ENCODE measurements around the gene PANX2. TPM values are rescaled to one million over a fixed set of nuclear protein-coding genes. Genes with fewer than 3 reads are reported as not detected.
"Not testable (repeated sequence)": the region's sequence is repeated elsewhere in the genome, so short reads cannot be mapped to it uniquely, and the experiment has no call there.

Gene PANX2
- polyA plus RNA-seq, 1 experiment, result 1.4 TPM

GRCh38 chr22:50143096-50143495 is 27.4 kb upstream of the PANX2 start:
- ChIA-PET CTCF (interaction anchor here (1.0 to 1.3 kb wide), 2 partner anchors 12 to 101 kb away, joined by 3 read pairs; no protein-coding TSS in a partner anchor), POLR2A (no interaction called here)
- no peak for TF ChIP-seq CTCF (IDR thresholded peaks at IDR 0.05; ENCODE audit: insufficient read depth, low read depth, low read length)
- H3K4me3 ChIP-seq (ENCODE audit: low read depth, low read length), result no peak overlapping the region
- no peak for DNase-seq (ENCODE audit: low read depth)
- H3K27me3 ChIP-seq (ENCODE audit: control insufficient read depth, insufficient read depth, low read length), result no peaks in the 10 kb centered on the region
- peaks cover 2% of the 10 kb centered on the region for H3K36me3 ChIP-seq (ENCODE audit: control insufficient read depth, insufficient read depth, low read length)

- no peaks in the 10 kb centered on the region for H3K27me3 ChIP-seq (ENCODE audit: control insufficient read depth, insufficient read depth, low read length)
- H3K36me3 ChIP-seq (ENCODE audit: control insufficient read depth, insufficient read depth, low read length), result peaks cover 2% of the 10 kb centered on the region
- DNase-seq (ENCODE audit: low read depth), result no peak
- no peak overlapping the region for H3K4me3 ChIP-seq (ENCODE audit: low read depth, low read length)
- TF ChIP-seq CTCF (IDR thresholded peaks at IDR 0.05; ENCODE audit: insufficient read depth, low read depth, low read length), result no peak
- ChIA-PET CTCF (interaction anchor here (0.5 kb wide), 1 partner anchor 45 kb away, joined by 5 read pairs; no protein-coding TSS in a partner anchor), POLR2A (no interaction called here)
These were observed 26.4 kb upstream of the PANX2 start for GRCh38 chr22:50144005-50144614.

- ChIA-PET POLR2A (no interaction called here), CTCF (interaction anchor here (0.6 to 1.9 kb wide), 3 partner anchors 9 to 65 kb away, joined by 3 to 6 read pairs (median 4); no protein-coding TSS in a partner anchor)
- H3K27me3 ChIP-seq (ENCODE audit: control insufficient read depth, insufficient read depth, low read length), result no peaks in the 10 kb centered on the region
- H3K36me3 ChIP-seq (ENCODE audit: control insufficient read depth, insufficient read depth, low read length), result peaks cover 2% of the 10 kb centered on the region
- DNase-seq (ENCODE audit: low read depth), result no peak
- TF ChIP-seq CTCF (IDR thresholded peaks at IDR 0.05; ENCODE audit: insufficient read depth, low read depth, low read length), result no peak
- H3K4me3 ChIP-seq (ENCODE audit: low read depth, low read length), result no peak overlapping the region
These were observed 24.7 kb upstream of the PANX2 start for GRCh38 chr22:50145721-50146438.

- Histone ChIP-seq H3K36me3 (ENCODE audit: control insufficient read depth, insufficient read depth, low read length) (peaks cover 2% of the 10 kb centered on the region), H3K4me3 (ENCODE audit: low read depth, low read length) (no peak overlapping the region), H3K27me3 (ENCODE audit: control insufficient read depth, insufficient read depth, low read length) (no peaks in the 10 kb centered on the region)
- DNase-seq (ENCODE audit: low read depth), result no peak
- POLR2A ChIA-PET, result no interaction called here
- TF ChIP-seq CTCF (IDR thresholded peaks at IDR 0.05; ENCODE audit: insufficient read depth, low read depth, low read length), result peak; percentile 84
- CTCF ChIA-PET, result interaction anchor here (0.6 to 1.9 kb wide), 4 partner anchors 10 to 64 kb away, joined by 3 to 6 read pairs (median 4); no protein-coding TSS in a partner anchor
These were observed 23.9 kb upstream of the PANX2 start for GRCh38 chr22:50146439-50147238.

- POLR2A ChIA-PET, result not testable (repeated sequence)
- CTCF ChIA-PET, result interaction anchor here (0.6 to 1.1 kb wide), 2 partner anchors 59 to 60 kb away, joined by 3 to 4 read pairs; no protein-coding TSS in a partner anchor
These were observed 23.0 kb upstream of the PANX2 start for GRCh38 chr22:50147258-50148165.

More at GRCh38 chr22:50147258-50148165, 23.0 kb upstream of the PANX2 start:
- not testable (repeated sequence) for H3K27me3 ChIP-seq (ENCODE audit: control insufficient read depth, insufficient read depth, low read length); H3K4me3 ChIP-seq (ENCODE audit: low read depth, low read length); DNase-seq (ENCODE audit: low read depth); H3K36me3 ChIP-seq (ENCODE audit: control insufficient read depth, insufficient read depth, low read length)
